ENCODE results near the gene CERS6.

CERS6 gene

DNA sequence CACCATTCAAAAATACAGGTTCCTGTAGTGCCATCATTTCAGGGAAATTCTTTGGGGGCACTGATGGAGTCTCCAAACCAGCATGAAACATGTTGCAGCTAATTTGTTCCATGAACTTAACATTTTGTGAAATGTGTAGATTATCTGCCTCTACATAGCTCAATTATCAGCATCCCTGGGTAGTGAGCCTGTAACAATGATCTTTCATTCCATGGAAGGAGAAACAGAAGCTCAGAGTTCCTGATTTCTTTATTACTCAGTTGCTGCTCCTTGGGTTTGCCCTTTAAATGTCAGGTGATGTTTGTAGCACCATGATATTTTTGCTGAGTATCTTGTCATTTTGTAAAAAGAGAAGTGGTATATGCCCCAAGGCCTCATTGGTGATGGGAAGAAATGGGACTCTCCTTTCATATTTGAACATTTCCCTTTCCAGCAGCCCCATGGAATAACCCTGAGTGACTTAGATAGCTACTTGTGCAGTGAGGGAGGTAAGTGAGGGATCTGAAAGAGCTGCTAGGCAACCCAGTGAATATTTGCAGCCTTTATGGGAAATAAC lies 146.9 kb downstream of the CERS6 start:
- DNase-seq (ENCODE audit: low read depth): no peak

DNA sequence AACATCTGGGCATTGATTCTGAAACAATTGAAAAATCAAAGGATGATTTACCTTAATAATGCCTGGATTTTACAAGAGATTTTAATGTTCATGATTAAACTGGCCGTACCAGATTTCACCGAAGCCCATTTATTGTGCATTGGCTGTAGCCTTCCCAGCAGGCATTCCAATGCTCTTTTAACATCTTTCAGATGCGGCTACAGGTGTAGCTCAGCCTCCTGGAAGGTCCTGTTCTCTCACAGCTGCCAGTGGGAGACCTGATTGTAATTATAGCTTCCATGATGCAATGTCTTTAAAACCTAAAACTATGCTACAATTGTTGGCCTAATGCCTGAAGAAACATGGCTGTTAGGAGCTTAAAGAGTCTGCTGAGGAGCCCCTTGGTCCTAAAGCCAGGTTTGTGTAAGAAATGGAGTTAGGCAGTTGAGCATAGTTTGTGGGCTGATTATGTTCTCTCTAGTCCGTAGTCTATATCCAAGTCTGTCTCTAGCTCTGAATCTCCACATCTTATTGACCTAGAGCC lies 147.4 kb downstream of the CERS6 start:
- DNase-seq (ENCODE audit: low read depth): no peak

DNA sequence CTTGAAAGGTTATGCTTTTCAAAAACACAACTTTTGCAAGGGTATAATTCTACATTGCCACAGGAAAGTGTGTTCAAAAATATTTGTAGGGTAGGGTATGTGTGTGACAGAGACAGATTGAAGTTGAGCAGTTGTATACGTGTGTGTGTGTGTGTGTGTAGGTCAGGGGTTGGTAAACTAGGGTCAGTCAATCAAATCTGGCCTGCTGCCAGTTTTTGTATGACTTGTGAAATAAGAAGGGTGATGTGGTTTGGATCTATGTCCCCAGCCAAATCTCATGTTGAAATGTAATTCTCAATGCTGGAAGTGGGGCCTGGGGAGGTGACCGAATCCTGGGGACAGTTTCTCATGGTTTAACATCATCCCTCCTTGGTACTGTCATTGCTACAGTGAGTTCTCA lies 148.2 kb downstream of the CERS6 start:
- DNase-seq (ENCODE audit: low read depth): no peak

DNA sequence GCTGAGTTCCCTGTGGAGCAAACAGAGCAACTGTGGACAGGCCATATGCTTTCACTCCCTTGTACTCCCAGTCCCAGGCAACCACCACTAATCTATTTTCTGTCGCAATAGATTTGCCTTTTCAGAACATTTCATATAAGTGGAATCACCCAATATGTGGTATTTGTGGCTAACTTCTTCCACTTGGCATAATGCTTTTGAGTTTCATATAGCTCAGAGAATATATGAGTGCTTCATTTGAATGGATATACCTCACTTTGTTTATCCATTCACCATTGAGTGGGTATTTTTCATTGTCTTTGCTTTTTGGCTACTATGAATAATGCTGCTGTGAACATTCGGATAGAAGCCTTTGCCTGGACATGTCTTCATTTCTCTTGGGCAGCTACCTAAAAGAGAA lies 151.9 kb downstream of the CERS6 start:
- no peak for DNase-seq (ENCODE audit: low read depth)

DNA sequence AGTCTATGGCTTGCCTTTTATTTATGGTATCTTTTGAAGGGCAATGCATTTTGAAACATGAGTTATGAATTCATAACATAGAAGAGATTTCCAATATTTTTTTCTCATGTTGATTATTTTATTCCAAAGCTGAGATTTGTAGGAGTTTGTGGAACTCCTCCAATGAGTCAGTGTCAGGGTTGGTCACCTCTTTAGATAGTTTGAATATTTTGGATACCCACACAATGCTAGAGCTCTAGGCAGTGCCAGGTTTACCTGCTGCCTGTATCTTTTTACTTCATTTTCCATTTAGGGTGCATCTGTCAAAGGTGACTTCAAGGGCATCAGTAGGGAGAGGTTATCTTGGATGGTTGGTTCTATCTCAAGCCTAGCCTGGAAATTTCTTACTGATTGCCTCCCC lies 152.7 kb downstream of the CERS6 start:
- no peak for DNase-seq (ENCODE audit: low read depth)

DNA sequence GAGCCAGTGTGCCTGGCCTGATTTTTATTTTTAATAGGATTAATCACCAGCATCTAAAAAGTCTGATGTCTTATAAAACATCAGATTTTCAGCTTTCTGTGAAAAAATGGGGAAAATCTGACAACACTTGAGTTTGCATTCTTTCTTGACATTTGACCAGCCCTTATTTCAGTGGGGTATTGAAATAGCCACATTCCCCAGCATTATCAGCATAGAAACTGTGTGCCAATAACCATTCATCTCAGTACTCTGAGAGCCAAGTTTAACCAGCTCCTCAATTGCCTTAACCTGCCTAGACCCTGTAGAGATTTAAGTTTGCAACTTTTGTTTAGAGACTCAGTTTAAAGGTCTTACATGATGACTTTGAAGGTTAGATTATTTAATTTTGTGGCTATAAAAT lies 155.0 kb downstream of the CERS6 start:
- DNase-seq (ENCODE audit: low read depth): no peak

DNA sequence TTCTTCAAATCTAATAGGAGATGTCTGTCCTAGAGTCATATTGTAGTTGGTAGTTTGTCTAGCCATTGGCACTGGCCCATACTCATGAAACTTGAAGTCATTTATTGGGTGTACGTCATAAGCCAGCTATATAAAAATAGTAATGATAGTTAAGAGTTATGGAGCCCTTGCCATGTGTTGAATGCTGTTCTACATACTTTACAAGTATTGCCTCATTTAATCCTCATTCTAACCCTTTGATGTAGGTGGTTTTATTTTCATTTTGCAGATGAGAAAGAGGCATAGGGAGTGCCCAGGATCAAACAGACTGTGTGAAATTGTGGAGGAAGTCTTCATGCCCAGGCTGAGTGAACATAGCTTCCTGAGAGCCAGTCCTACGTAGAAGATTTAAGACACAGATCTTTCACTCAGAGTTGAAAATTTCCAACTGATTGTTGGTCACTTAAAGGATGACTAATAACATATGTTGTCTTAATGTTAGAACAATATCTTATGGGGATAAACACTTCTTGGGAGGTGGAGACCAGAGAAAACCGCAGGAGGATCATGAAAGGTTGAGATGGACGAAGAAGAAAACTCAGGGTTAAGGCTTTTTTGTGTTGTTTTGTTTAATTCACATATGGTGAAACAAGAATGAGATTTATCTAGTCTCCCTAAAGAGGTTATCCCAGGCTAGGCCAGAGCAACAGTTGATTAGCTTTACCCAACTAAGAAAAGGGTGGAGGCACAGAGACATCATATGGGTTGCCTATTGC lies 156.0 kb downstream of the CERS6 start:
- DNase-seq (ENCODE audit: low read depth): no peak

DNA sequence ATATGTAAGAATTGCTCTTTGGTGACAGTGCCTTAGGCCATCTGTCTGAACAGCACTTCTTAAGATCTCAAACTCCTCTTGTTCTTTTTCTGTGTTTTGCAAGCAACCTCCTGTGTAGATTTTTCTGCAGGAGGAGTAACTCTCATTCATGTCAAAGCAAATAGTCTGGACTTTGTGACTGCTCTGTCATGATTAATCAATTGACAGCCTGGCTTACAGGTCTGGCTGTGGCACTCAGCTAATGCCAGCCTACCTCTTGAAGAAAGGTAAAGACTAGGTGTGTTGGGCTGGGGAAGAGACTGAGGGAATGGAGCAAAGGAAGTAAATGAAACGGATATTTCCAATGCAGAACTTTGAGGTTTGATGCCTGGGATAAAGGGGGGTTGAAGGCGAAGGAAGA lies 156.6 kb downstream of the CERS6 start:
- DNase-seq (ENCODE audit: low read depth): no peak

DNA sequence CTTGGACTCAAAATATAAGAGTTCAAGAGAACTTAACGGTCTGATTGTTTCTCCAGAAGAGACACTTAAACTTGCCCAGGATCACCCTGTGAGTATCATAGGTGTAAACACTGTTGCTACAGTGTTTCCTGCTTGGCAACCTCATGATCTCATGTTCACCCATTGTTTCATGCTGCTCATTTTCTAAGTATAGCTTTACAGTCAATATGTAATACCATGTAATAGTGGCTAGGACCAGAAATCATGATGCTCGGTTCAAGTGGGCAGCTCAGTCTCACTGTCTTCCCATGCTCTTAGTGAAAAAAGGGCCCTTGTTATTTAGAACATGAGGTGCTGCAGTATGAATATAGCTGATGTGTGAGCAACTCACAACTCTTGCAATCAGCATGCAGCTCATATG lies 157.5 kb downstream of the CERS6 start:
- no peak for DNase-seq (ENCODE audit: low read depth)

DNA sequence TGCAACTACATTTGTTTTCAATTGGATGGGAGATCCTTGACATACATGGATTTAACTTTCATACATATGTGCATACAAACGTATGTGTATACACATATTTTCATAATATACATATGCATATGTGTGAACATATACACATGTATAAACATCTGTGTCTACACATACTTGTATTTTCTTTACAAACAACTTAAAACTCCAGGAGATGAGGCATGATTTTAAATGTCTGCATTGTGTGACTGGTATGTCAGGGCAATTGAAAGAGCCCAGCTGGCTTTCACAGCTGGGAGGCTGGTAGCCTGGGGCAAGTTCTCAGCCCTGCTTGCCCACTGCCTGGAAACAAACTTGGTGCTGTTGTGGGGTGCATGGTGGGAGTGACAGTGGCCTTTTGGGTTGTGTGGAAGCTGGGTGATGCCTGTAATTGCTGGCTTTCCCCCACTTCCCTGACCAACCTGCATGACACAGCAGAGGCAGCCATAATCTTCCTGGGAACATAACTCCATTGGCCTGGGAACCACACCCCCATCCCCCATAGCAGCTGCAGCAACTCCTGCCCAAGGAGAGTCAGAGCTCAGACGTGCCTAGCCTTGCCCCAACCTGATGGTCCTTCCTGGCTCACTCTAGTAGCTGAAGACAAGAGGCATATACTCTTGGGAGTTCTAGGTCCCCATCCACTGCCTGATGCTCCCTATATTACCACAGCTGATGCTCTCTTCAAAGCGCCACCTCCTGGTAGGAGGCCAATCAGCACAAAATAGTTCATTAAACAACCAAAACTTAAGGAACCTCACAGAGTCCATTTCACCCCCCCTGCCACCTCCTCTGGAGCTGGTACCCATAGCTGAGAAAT lies 158.3 kb downstream of the CERS6 start:
- no peak for DNase-seq (ENCODE audit: low read depth)

DNA sequence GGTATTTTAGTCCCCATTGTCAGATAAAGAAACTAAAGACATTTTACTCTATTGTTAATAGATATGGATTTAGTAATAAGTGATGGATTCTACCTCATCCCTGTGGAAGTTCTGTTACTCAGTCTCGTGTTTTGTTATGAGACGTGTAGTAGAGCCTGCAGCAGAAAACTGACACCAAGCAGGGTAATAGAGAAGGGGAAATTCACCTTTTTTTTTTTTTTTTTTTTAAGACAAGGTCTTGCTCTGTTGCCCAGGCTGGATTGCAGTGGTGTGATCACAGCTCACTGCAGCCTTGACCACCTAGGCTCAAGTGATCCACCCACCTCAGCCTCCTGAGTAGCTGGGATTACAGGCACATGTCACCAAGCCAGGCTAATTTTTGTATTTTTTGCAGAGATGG lies 164.5 kb downstream of the CERS6 start:
- no peak for DNase-seq (ENCODE audit: low read depth)

DNA sequence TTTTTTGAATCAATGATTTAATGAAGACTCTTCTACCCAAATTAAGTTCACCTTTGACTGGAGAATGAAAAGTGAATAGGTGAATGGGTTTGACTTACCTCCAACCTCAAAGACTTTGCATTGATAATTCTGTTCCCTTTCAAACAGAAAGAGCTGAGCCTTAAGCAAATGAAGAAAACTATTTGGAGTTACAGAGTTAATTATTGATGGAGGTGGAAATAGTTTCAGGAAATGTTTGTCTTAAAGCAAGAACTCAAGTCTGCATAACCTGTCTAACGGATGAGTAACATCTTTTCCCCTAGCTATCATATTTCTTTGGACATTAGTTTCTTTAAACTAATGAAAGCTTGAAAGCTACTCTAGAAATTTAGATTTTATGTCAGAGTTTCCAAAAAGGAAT lies 166.5 kb downstream of the CERS6 start:
- DNase-seq (ENCODE audit: low read depth): no peak

DNA sequence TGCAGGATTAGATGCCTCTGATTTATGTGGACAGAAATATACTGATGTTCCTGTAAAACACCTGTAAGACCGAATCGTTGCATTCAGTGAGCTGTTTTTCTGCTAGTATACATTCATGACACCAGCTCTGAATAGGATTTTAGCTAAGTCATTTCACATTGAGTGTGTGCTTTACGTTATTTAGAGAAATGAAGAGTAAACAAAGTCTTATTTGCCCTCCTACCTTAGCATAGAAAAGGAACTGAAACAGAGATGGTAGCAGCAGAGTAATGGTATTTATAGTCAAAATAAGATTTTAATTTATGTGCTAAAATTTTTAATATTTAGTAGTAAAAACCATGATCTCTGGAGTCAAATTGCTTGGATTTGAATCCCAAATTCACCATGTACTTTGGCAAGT lies 168.0 kb downstream of the CERS6 start:
- DNase-seq (ENCODE audit: low read depth): no peak

DNA sequence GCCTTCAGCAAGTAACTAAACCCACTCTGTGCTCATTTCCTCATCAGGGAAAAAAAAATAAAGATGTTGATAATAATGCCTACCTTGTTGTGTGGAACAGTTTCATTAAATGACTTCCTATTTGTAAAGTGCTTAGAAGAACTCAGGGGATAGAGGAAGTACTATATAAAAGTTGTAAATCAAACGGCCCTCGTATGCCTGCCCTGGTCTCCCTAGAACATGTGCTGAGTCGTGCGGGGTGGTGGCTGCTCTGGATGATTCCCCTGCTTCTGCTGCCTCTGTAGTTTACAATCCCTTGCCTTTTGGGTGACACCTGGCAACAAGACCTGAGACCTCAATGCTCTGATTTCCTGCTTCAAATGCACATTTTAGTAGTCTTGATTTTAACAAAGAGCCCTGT lies 170.0 kb downstream of the CERS6 start:
- DNase-seq (ENCODE audit: low read depth): no peak

DNA sequence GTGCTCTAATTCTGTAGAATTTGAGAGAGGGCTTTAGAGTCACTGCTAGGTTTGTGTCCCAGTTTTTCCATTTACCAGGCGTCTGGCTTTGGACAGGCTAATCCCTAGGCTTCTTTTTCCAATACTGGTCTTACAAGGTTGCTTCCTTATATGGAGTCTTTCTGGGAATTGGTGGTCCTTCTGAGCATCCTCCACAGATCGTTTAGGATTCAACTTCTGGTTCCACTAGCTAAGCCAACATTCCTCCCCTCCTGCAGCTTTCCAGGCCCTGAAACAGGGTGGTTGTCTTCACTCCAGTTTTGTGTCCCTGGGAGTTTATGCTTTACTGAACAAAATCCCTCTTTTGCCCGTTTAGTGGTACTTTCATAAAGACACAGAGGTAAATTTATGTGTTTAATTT lies 170.6 kb downstream of the CERS6 start:
- DNase-seq (ENCODE audit: low read depth): no peak

DNA sequence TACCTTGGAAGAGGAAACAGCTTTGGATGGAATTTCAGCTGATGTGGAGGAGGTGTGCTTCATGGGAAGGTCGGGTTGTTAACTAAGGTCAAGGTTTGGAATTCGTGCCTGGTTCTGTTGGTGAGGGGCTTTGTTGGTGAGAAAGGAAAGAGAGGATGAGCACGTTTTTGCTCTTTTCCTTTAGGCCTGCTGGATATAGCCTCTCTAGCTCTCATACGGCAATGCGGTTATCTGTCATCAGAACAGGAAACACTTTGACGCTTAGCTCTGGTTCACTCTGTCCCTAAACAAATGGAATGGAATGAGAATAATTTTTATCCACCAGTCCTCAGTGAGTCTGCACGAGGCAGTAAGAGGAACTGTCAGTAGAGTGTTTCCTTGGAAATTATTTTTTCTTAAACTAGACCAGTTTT lies 176.6 kb downstream of the CERS6 start:
- DNase-seq (ENCODE audit: low read depth): no peak

DNA sequence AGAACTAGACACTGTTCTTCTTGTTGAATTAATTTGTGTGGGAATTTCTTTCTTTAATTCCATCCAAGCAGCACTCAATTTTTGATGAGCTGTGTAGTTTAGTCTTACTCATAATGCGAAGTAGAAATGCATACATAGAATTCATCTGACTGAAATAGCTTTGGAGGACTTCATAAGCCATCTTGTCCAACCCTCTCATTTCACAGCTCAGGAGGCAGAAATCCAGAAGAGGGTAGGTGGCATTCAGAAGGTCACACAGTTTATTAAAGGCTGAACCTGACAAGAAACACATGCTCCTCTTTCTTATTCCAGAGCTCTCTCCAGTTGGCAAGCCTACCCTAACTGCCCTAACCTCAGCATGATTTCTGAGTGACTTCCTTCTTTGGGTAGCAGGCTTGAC lies 177.1 kb downstream of the CERS6 start:
- no peak for DNase-seq (ENCODE audit: low read depth)

DNA sequence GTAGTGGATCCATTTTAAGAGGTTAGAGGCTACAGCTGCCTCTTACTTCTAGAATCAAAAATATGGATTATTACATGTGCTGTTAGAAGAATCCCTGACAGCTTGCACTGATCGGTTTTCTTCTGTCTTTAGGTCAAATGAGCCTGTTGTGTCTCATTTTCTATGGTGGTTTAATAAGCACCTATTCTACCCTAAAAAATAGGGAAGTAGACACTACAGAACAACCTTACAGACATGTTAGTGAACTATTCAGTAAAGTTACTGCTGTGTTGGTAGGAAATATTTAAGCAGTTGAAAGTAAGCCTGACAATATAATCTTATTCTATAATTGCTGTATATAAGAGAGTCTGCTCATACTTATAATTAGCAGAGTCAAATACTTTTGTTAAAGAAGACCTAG lies 177.8 kb downstream of the CERS6 start:
- DNase-seq (ENCODE audit: low read depth): no peak

DNA sequence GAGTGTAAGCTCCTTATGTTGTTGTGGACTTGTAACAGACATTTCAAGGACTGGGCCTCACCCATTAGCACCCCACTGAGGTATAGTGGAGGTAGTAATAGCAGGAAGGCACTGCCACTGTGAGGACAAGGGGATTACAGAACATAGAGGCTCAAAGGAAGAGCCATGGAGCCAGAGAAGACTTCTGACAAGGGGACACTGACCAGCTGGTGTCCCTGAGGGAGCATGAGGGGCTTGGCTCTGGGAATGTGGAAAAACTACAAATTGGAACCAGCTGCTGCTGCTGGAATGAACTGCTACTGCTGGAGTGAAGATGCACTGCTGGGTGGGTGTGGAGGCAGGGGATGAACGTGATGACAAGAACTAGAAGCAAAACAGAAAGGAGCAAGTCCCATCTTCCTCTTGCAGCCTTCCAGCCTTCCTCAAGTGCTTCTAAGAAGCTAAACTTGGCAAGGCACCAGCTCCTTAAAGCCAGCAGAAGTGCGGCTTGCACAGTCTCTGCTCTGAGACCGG lies 179.0 kb downstream of the CERS6 start:
- DNase-seq (ENCODE audit: low read depth): no peak

DNA sequence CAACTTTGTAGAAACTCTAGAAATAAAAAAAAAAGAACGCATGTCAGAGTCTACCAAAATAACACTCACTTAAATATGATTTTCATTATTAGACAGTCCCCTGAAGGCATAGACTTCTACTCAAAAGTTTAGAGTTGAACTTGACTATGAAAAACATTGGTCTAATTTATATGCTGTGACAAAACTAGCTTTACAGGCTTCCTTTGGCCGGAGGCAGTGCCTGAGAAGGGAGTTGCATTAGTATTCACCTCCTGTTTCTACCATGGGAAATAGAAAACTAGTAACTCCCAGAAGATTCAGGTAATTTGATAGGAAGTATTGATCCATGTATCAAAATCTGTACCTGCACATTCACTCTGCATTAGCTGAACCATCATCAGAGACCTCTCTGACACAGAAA lies 182.9 kb downstream of the CERS6 start:
- DNase-seq (ENCODE audit: low read depth): no peak

DNA sequence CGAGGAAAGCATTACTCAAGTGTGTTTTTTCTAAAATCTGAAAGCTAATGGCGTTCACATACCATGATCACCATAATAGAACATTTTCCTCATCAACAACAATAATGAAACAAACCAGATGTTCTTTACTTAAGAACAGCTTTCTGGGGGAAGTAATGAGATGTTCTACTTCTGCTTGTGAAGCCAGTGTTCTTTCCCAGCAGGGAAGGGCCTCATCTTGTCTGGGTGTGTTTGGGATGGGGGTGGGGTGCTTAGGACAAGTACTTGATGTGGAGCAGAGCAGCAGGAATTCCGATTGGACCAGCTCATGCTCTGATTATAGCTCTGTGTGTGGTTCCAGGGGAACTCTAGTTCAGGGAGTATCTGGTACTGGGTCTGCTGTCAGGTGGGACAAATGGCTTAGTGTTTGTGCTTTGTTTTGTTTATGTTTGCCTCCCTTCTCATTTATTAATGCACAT lies 183.4 kb downstream of the CERS6 start:
- DNase-seq (ENCODE audit: low read depth): no peak

DNA sequence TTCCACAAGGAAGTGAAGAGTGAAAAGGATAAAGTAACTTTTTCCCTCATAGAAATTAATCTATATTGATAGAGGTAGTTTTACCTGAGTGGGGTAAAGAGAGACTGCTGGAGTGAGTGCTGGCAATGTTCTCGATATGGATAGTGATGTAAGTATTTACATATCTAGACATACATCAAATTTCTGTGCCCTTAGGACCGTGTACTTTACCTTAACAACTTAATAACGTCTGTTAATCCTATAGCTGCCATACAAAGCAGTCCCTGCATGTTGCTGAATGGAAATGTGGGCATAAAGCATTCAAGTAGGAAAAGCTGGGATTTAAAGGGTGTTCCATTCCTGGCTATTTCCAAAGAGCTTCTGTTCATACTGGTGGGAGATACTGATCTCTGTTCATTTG lies 184.0 kb downstream of the CERS6 start:
- DNase-seq (ENCODE audit: low read depth): no peak

DNA sequence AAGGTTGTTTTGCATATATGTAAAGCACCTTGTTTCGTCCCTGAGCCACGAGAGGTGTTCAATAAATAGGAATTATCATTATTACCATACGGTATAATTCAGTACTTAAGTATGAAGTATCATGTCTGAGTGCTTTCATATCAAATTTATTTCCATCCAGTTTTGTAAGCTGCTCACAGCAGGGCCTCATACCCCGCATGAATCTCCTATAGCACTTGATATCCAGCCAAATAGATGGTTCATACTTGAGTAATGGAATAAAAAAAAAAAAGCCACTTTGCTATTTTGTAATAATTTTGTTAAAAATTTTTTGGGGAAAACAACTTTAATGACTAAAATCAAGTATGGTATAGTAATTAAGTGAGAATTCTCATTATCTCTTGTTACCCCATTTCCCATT lies 185.6 kb downstream of the CERS6 start:
- DNase-seq (ENCODE audit: low read depth): no peak

Measured in T-helper 22 cell (primary cell).